ENCODE results near the gene DMPK.

DMPK gene

GRCh38 chr19:45780146-45780447 is 2.2 kb downstream of the DMPK start:
- no peak for TF ChIP-seq ZFX (IDR thresholded peaks at IDR 0.05; ENCODE audit: borderline replicate concordance)
- TF ChIP-seq CTCF (IDR thresholded peaks at IDR 0.05) = no peak

GRCh38 chr19:45779231-45780145 is 2.8 kb downstream of the DMPK start:
- peak overlapping the region; percentile 61 for H3K27ac ChIP-seq
- TF ChIP-seq ZFX (IDR thresholded peaks at IDR 0.05; ENCODE audit: borderline replicate concordance) (no peak), CTCF (IDR thresholded peaks at IDR 0.05) (peak; percentile 90)

More at GRCh38 chr19:45780146-45780447, 2.2 kb downstream of the DMPK start:
- no peak overlapping the region; the same call in 1 of the 2 replicates for H3K27ac ChIP-seq

GRCh38 chr19:45778010-45778661 is 4.2 kb downstream of the DMPK start:
- H3K27ac ChIP-seq = no peak overlapping the region
- no peak for TF ChIP-seq CTCF (IDR thresholded peaks at IDR 0.05)

GRCh38 chr19:45777395-45777961 is 4.8 kb downstream of the DMPK start:
- TF ChIP-seq ZFX (IDR thresholded peaks at IDR 0.05; ENCODE audit: borderline replicate concordance) (no peak), CTCF (IDR thresholded peaks at IDR 0.05) (no peak)
- no peak overlapping the region for H3K27ac ChIP-seq

GRCh38 chr19:45774765-45775164 is 7.5 kb downstream of the DMPK start:
- TF ChIP-seq ZFX (IDR thresholded peaks at IDR 0.05; ENCODE audit: borderline replicate concordance) (no peak), CTCF (IDR thresholded peaks at IDR 0.05) (peak; percentile 13; the same call in 1 of the 2 replicates)
- 0 out of 2 replicates have a peak overlapping the region, but pooled peaks have one; percentile 17 for H3K27ac ChIP-seq

GRCh38 chr19:45773384-45773783 is 8.9 kb downstream of the DMPK start:
- peak overlapping the region; percentile 96; the same call in 1 of the 2 replicates for H3K27ac ChIP-seq
- TF ChIP-seq CTCF (IDR thresholded peaks at IDR 0.05) (no peak), ZFX (IDR thresholded peaks at IDR 0.05; ENCODE audit: borderline replicate concordance) (no peak)
